ENCODE data around the gene HOXD12.

- TF ChIP-seq POLR2AphosphoS5 (IDR thresholded peaks at IDR 0.05; ENCODE audit: low read depth, low read length) (no peak), POLR2A (IDR thresholded peaks at IDR 0.05; ENCODE audit: low read depth, low read length) (no peak), TAF1 (IDR thresholded peaks at IDR 0.05; ENCODE audit: borderline replicate concordance, low read depth, low read length) (no peak)
These were observed 32.9 kb downstream of the HOXD12 start for GRCh38 chr2:176132205-176133171.
